Vagina (tissue), 2 donors: ENCODE results near the gene HK3.

ENCODE experiments used
- CTCF ChIP-seq, 3 experiments: fragments of 450-650 bp in 2 of 3; fragments of 200-600 bp in 1 of 3; sonication (generic) in 1 of 3; IDR thresholded peaks; one replicate each; pipeline ENCODE4 v1.5.1; 2017 to 2019; ENCODE audit warnings: antibody characterized with exemption in 3 of 3, mild to moderate bottlenecking in 2 of 3, moderate library complexity in 2 of 3
- POLR2A ChIP-seq, 2 donors: fragments of 450-650 bp; IDR thresholded peaks; one replicate each; pipeline ENCODE4 v1.6.1; 2017; ENCODE audit warnings: antibody characterized with exemption in 2 of 2, mild to moderate bottlenecking in 2 of 2, moderate library complexity in 2 of 2

- no peak for TF ChIP-seq CTCF (IDR thresholded peaks at IDR 0.05)
- no peak for TF ChIP-seq POLR2A (IDR thresholded peaks at IDR 0.05)
Measured at GRCh38 chr5:176857894-176858273, 41.3 kb downstream of the HK3 start.
